Measurements from ENCODE around the gene NAPEPLD. TPM values are rescaled to one million over a fixed set of nuclear protein-coding genes. Genes with fewer than 3 reads are reported as not detected.
"Not testable (repeated sequence)": the region's sequence is repeated elsewhere in the genome, so short reads cannot be mapped to it uniquely, and the experiment has no call there.

The NAPEPLD gene
- total RNA-seq, 2 experiments from 2014 or later, result 6.0 to 6.8 TPM

- DNase-seq (no peak), ATAC-seq (no peak)
- H3K27ac Mint-ChIP-seq, result no peak overlapping the region
- peaks cover 10% of the 10 kb centered on the region for H3K36me3 Mint-ChIP-seq (ENCODE audit: low read depth)
- no peaks in the 10 kb centered on the region for H3K27me3 Mint-ChIP-seq (ENCODE audit: low read depth)
- ChIA-PET CTCF (interaction anchor here (0.6 kb wide), 1 partner anchor 58 kb away, joined by 3 read pairs; no protein-coding TSS in a partner anchor), POLR2A (no interaction called here)
- no peaks in the 10 kb centered on the region for H3K4me1 Mint-ChIP-seq (ENCODE audit: low read depth)
- no peak overlapping the region for H3K4me3 Mint-ChIP-seq
- H3K9me3 Mint-ChIP-seq (ENCODE audit: insufficient read depth), result no peaks in the 10 kb centered on the region
Observed at GRCh38 chr7:103119791-103120291, 29.1 kb downstream of the NAPEPLD start.

- H3K9me3 Mint-ChIP-seq (ENCODE audit: insufficient read depth), result no peaks in the 10 kb centered on the region
- H3K27me3 Mint-ChIP-seq (ENCODE audit: low read depth), result no peaks in the 10 kb centered on the region
- ChIA-PET CTCF (no interaction called here), POLR2A (no interaction called here)
- H3K4me3 Mint-ChIP-seq, result no peak overlapping the region
- DNase-seq (no peak), ATAC-seq (no peak)
- peaks cover 12% of the 10 kb centered on the region for H3K4me1 Mint-ChIP-seq (ENCODE audit: low read depth)
- no peak overlapping the region for H3K27ac Mint-ChIP-seq
- peaks cover 12% of the 10 kb centered on the region for H3K36me3 Mint-ChIP-seq (ENCODE audit: low read depth)
Observed at GRCh38 chr7:103117465-103117864, 31.4 kb downstream of the NAPEPLD start.

GRCh38 chr7:103116991-103117390 is 31.9 kb downstream of the NAPEPLD start:
- DNase-seq, result no peak
- ChIA-PET POLR2A (no interaction called here), CTCF (no interaction called here)
- Mint-ChIP-seq H3K4me1 (ENCODE audit: low read depth) (peaks cover 12% of the 10 kb centered on the region), H3K4me3 (no peak overlapping the region), H3K9me3 (ENCODE audit: insufficient read depth) (no peaks in the 10 kb centered on the region), H3K27me3 (ENCODE audit: low read depth) (no peaks in the 10 kb centered on the region), H3K36me3 (ENCODE audit: low read depth) (peaks cover 15% of the 10 kb centered on the region), H3K27ac (no peak overlapping the region)
- ATAC-seq, result no peak

- ChIA-PET POLR2A (interaction anchor here (0.7 kb wide), 1 partner anchor 12 kb away, joined by 3 read pairs; no protein-coding TSS in a partner anchor), CTCF (no interaction called here)
- Mint-ChIP-seq H3K9me3 (ENCODE audit: insufficient read depth) (no peaks in the 10 kb centered on the region), H3K27me3 (ENCODE audit: low read depth) (no peaks in the 10 kb centered on the region), H3K4me1 (ENCODE audit: low read depth) (peaks cover 12% of the 10 kb centered on the region), H3K36me3 (ENCODE audit: low read depth) (peaks cover 20% of the 10 kb centered on the region), H3K27ac (no peak overlapping the region), H3K4me3 (no peak overlapping the region)
- ATAC-seq (no peak), DNase-seq (no peak)
Observed at GRCh38 chr7:103116511-103116910, 32.4 kb downstream of the NAPEPLD start.

GRCh38 chr7:103115771-103116170 is 33.1 kb downstream of the NAPEPLD start:
- peaks cover 5% of the 10 kb centered on the region for H3K9me3 Mint-ChIP-seq (ENCODE audit: insufficient read depth)
- POLR2A ChIA-PET, result interaction anchor here (0.7 kb wide), 1 partner anchor 11 kb away, joined by 3 read pairs; no protein-coding TSS in a partner anchor
- H3K36me3 Mint-ChIP-seq (ENCODE audit: low read depth), result peaks cover 26% of the 10 kb centered on the region
- H3K4me3 Mint-ChIP-seq, result no peak overlapping the region
- H3K27ac Mint-ChIP-seq, result no peak overlapping the region
- H3K27me3 Mint-ChIP-seq (ENCODE audit: low read depth), result no peaks in the 10 kb centered on the region
- CTCF ChIA-PET, result no interaction called here
- DNase-seq, result no peak
- ATAC-seq, result no peak
- H3K4me1 Mint-ChIP-seq (ENCODE audit: low read depth), result peaks cover 12% of the 10 kb centered on the region

- peaks cover 31% of the 10 kb centered on the region for H3K36me3 Mint-ChIP-seq (ENCODE audit: low read depth)
- H3K9me3 Mint-ChIP-seq (ENCODE audit: insufficient read depth), result peaks cover 7% of the 10 kb centered on the region
- no peak overlapping the region for H3K4me3 Mint-ChIP-seq
- no peak overlapping the region for H3K27ac Mint-ChIP-seq
- no peaks in the 10 kb centered on the region for H3K27me3 Mint-ChIP-seq (ENCODE audit: low read depth)
- POLR2A ChIA-PET, result no interaction called here
- CTCF ChIA-PET, result interaction anchor here (0.7 kb wide), 1 partner anchor 16 kb away, joined by 3 read pairs; no protein-coding TSS in a partner anchor
- H3K4me1 Mint-ChIP-seq (ENCODE audit: low read depth), result peaks cover 12% of the 10 kb centered on the region
- no peak for DNase-seq
- ATAC-seq, result no peak
Observed at GRCh38 chr7:103114576-103115008, 34.3 kb downstream of the NAPEPLD start.

DNA sequence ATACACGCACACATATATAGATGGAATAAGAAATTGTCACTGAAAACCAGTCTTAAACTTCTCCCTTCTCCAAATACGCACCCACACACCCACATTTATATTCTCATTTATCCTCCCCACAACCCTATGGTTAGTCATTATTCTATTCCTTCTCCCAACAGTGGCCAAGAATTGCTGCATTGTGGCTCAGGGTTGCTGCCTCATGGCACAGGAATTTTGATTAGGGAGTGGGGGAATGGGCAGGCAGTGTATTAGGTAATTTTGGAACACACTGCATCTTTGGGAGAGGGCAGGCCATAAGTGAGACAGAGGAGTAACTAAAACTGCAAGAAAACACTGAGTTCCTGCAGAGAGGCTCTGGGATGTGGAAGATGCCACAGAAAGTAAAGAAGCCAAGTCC is 35.7 kb downstream of the NAPEPLD start:
- no peaks in the 10 kb centered on the region for H3K27me3 Mint-ChIP-seq (ENCODE audit: low read depth)
- CTCF ChIA-PET, result no interaction called here
- no peak overlapping the region for H3K27ac Mint-ChIP-seq
- no peak for DNase-seq
- H3K36me3 Mint-ChIP-seq (ENCODE audit: low read depth), result peaks cover 39% of the 10 kb centered on the region
- POLR2A ChIA-PET, result no interaction called here
- no peak overlapping the region for H3K4me3 Mint-ChIP-seq
- peaks cover 21% of the 10 kb centered on the region for H3K4me1 Mint-ChIP-seq (ENCODE audit: low read depth)
- no peak for ATAC-seq
- H3K9me3 Mint-ChIP-seq (ENCODE audit: insufficient read depth), result peaks cover 7% of the 10 kb centered on the region

DNA sequence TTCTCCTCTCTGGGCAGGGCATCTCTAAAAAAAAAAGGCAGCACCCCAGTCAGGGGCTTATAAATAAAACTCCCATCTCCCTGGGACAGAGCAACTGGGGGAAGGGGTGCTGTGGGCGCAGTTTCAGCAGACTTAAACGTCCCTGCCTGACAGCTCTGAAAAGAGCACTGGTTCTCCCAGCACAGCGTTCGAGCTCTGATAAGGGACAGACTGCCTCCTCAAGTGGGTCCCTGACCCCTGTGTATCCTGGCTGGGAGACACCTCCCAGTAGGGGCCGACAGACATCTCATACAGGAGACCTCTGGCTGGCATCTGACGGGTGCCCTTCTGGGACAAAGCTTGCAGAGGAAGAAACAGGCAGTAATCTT is 42.2 kb downstream of the NAPEPLD start:
- H3K36me3 Mint-ChIP-seq (ENCODE audit: low read depth), result peaks cover 47% of the 10 kb centered on the region
- H3K9me3 Mint-ChIP-seq (ENCODE audit: insufficient read depth); CTCF ChIA-PET; DNase-seq; H3K27me3 Mint-ChIP-seq (ENCODE audit: low read depth); POLR2A ChIA-PET; H3K4me1 Mint-ChIP-seq (ENCODE audit: low read depth); ATAC-seq; H3K27ac Mint-ChIP-seq; H3K4me3 Mint-ChIP-seq: not testable (repeated sequence)

DNA sequence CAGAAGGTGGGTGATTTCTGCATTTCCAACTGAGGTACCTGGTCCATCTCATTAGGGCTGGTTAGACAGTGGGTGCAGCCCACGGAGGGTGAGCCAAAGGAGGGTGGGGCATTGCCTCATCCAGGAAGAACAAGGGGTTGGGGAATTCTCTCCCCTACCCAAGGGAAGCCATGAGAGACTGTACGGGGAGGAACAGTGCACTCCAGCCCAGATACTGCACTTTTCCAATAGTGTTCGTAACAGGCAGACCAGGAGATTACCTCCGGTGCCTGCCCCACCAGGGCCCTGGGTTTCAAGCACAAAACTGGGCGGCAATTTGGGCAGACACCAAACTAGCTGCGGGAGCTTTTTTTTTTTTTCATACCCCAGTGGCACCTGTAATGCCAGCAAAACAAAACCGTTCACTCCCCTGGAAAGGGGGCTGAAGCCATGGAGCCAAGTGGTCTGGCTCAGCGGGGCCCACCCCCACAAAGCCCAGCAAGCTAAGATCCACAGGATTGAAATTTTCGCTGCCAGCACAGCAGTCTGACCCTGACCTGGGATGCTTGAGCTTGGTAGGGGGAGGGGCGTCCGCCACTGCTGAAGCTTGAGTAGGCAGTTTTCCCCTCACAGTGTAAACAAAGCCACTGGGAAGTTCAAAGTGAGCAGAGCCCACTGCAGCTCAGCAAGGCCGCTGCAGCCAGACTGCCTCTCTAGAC is 42.7 kb downstream of the NAPEPLD start:
- ChIA-PET CTCF (no interaction called here), POLR2A (no interaction called here)
- DNase-seq (no peak), ATAC-seq (no peak)
- Mint-ChIP-seq H3K4me3 (no peak overlapping the region), H3K27me3 (ENCODE audit: low read depth) (no peaks in the 10 kb centered on the region), H3K4me1 (ENCODE audit: low read depth) (peaks cover 9% of the 10 kb centered on the region), H3K9me3 (ENCODE audit: insufficient read depth) (peaks cover 6% of the 10 kb centered on the region), H3K36me3 (ENCODE audit: low read depth) (peaks cover 43% of the 10 kb centered on the region), H3K27ac (no peak overlapping the region)

DNA sequence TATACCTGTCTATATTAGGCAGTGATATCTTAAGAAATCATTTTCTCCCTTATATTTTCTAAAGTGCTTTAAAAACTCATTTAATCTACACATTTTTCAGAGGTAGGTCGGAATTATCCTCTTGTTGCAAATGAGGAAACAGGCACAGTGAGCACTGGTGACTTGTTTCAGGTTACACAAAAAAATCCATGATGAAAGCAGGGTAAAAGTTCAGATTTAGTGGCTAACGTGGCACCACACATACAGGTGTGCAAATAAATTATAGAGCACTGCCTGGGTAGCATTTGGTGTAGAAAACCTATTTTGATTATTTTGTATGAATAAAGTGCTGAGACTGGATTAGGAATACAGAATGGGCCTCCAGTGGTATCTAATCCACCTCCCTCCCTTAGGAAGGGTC is 47.4 kb downstream of the NAPEPLD start:
- Mint-ChIP-seq H3K27me3 (ENCODE audit: low read depth) (no peaks in the 10 kb centered on the region), H3K36me3 (ENCODE audit: low read depth) (peaks cover 29% of the 10 kb centered on the region), H3K27ac (no peak overlapping the region), H3K4me3 (no peak overlapping the region), H3K4me1 (ENCODE audit: low read depth) (no peaks in the 10 kb centered on the region), H3K9me3 (ENCODE audit: insufficient read depth) (no peaks in the 10 kb centered on the region)
- no peak for ATAC-seq
- no peak for DNase-seq
- ChIA-PET POLR2A (no interaction called here), CTCF (no interaction called here)

DNA sequence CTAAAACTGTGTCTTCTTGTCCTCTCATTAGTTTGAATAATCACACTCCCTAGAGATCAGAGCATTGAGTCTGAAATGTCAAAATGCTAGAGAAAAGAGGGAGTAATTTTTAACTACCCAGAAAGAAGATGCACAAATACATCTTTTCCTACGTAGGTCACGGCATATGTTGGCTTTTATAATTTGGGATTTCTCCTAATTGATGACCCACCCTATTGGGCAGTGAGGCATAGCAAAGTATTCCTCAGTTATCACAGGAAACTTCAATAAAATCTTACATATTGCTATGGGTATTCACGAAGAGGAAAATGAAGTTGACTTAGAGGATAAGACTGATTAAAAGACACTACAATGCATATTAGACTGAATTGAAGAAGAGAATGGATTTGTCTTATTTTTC is 48.6 kb downstream of the NAPEPLD start:
- POLR2A ChIA-PET, result no interaction called here
- Mint-ChIP-seq H3K9me3 (ENCODE audit: insufficient read depth) (no peaks in the 10 kb centered on the region), H3K27me3 (ENCODE audit: low read depth) (no peaks in the 10 kb centered on the region), H3K36me3 (ENCODE audit: low read depth) (peaks cover 35% of the 10 kb centered on the region), H3K4me1 (ENCODE audit: low read depth) (no peaks in the 10 kb centered on the region), H3K27ac (no peak overlapping the region), H3K4me3 (no peak overlapping the region)
- CTCF ChIA-PET, result no interaction called here
- no peak for DNase-seq
- no peak for ATAC-seq

GRCh38 chr7:103097041-103097440 is 51.9 kb downstream of the NAPEPLD start:
- ChIA-PET POLR2A (interaction anchor here (0.8 kb wide), 1 partner anchor 22 kb away, joined by 3 read pairs; the partner anchor contains the start of genes ARMC10 and FBXL13), CTCF (interaction anchor here (1.6 kb wide), 1 partner anchor 8 kb away, joined by 3 read pairs; no protein-coding TSS in a partner anchor)
- Mint-ChIP-seq H3K9me3 (ENCODE audit: insufficient read depth) (no peaks in the 10 kb centered on the region), H3K4me3 (no peak overlapping the region), H3K36me3 (ENCODE audit: low read depth) (peaks cover 38% of the 10 kb centered on the region), H3K27ac (no peak overlapping the region), H3K4me1 (ENCODE audit: low read depth) (no peaks in the 10 kb centered on the region), H3K27me3 (ENCODE audit: low read depth) (no peaks in the 10 kb centered on the region)
- DNase-seq, result no peak
- ATAC-seq, result no peak

All from activated CD8-positive, alpha-beta T cell treated with anti-CD3 and anti-CD28 coated beads, Interleukin-2, amount 10 ng/mL, durations not matched to agents 7 days and 5 days (primary cell).